Non-pigmented ciliary epithelial cell (primary cell): ENCODE measurements around the gene TCHHL1.

Source experiments
- DNase-seq: peaks from one replicate; pipeline ENCODE4 v3.0.0-alpha.2; 2010; ENCODE audit warnings: low read depth

Gene TCHHL1

GRCh38 chr1:152038871-152039270 lies 50.0 kb downstream of the TCHHL1 start:
- no peak for DNase-seq

DNA sequence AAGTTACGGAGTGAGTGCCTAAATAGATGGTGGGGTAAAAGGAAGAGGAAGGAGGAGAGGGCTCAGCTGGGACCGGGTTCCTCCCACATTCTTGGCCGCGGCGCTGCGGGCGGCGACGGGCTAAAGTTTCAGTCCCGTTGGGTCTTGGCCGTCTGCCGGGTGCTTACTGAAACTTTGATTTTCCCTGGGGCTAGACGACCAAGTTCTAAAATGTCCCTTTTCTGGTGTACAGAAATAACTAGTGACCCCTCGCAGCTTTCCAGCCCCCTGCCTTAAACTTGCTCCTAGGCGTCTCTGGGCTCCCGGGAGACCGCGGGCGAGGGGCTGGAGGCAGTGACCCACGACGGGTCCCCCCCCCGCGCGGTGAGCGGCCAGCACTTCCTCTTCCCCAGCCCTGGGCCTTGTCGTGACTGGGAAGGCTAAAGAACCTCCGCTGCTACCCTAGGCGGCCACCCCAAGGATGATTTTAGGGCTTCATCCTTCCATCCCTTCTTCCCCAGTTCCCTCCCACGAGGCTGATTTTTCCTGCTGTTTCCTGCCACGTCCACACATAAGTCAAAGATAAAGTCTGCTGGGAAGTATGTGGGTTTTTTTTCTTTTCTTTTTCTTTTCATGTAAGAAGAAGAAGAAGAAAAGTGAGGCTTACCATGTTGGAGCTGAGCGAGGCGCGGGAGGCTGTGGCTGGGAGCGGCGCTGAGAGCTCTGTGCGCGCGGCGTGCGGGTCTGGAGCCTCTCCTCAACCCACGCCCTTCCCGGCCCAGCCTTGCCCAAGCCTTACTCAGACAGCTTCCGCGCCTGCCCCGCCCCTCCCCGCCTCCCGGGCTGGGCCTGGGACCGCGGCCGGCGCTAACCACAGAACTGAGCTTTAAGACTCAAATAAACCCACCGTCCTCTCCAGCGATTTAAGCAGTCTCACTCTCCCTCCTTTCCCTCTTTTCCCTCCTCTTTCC lies 52.3 kb downstream of the TCHHL1 start, which contains the start of gene S100A11:
Gene S100A11, minus strand, starts transcription at position 738 of the 950 bp plus-strand sequence. Its CDS starts 89 bp downstream, at position 649.
- no peak for DNase-seq

DNA sequence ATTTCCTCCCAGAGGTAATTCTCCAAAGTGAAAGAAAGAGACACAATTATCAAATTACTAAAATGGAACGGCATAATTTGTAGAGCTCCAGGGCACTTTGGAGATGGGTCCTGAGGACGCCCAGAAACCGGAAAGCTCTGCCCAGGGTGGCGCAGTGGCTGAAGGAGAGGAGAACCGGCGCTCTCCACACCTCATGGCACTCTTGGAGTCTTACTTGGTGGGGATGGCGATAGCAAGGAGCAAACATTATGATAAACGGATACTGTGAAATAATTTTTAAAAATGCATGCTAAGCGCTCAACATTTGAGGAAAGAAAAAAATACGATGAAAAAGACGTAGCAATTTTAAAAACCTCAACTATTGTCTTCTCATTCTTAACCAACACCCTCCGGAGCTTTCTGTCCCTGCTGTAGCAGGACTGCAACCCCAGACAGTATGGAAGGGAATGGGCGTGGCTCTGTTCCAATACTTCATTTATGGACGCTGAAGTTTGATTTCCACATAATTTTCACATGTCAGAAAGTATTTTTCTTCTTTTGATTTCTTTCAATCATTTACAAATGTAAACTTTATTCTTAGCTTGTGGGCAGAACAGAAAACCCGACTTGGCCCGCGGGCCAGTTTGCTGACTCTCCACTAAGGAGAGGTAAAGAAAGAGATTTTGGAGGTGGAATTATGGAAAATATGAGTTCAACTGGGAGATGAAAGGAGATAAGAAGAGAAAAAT lies 53.2 kb downstream of the TCHHL1 start:
- no peak for DNase-seq

GRCh38 chr1:152034654-152035538 lies 54.0 kb downstream of the TCHHL1 start:
- DNase-seq = no peak

DNA sequence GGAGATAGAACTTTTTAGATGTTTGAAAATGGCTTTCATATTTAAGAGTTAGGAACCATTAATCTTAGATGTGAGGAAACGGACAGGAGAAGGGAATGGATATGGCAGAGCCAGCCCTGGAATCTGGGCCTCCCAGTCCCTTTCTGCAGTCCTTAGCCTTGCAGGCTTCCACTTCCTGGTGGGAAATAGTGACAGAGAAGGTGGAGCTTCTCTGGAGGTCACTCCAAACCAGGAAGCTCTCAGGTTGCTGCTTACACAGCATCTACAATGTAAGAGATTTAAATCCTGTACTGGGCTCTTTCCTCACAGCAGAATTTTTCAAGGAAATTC lies 54.6 kb downstream of the TCHHL1 start:
- no peak for DNase-seq
